Breast epithelium (tissue), 4 donors: ENCODE data around the gene ELK4. TPM values are rescaled to one million over a fixed set of nuclear protein-coding genes. Genes with fewer than 3 reads are reported as not detected.
"Not testable (repeated sequence)": the region's sequence is repeated elsewhere in the genome, so short reads cannot be mapped to it uniquely, and the experiment has no call there.

ENCODE experiments used
- DNase-seq, 2 donors: peaks; one replicate each; pipeline ENCODE4 v3.0.0-alpha.2; 2019; ENCODE audit warnings: low spot score in 2 of 2
- H3K27ac ChIP-seq, 2 donors: fragments of 200-600 bp; sonication (generic) in 1 of 2; one replicate each; pipeline ENCODE4 v1.5.1; 2016 to 2019; ENCODE audit warnings: mild to moderate bottlenecking in 1 of 2
- H3K27me3 ChIP-seq, 2 donors: fragments of 200-600 bp; sonication (generic) in 1 of 2; one replicate each; pipeline versions ENCODE4 v1.5.1 to v1.6.0; 2017 to 2019; ENCODE audit warnings: control low read depth in 1 of 2, mild to moderate bottlenecking in 1 of 2
- H3K36me3 ChIP-seq: fragments of 200-600 bp; one replicate; pipeline ENCODE4 v1.5.1; 2019
- H3K4me1 ChIP-seq, 2 donors: fragments of 200-600 bp; sonication (generic); one replicate each; pipeline ENCODE4 v1.5.1; 2016 to 2019; ENCODE audit warnings: control low read depth in 1 of 2
- H3K4me3 ChIP-seq, 3 donors: fragments of 200-600 bp; sonication (generic); 1 replicate in 2 of 3; 2 replicates in 1 of 3; pipeline ENCODE4 v1.5.1; 2016 to 2019; ENCODE audit warnings: mild to moderate bottlenecking in 3 of 3, moderate library complexity in 2 of 3
- H3K9me3 ChIP-seq, 2 donors: fragments of 200-600 bp; sonication (generic) in 1 of 2; one replicate each; pipeline ENCODE4 v1.5.1; 2016 to 2019; ENCODE audit warnings: control low read depth in 1 of 2
- POLR2A ChIP-seq: fragments of 450-650 bp; IDR thresholded peaks from one replicate; pipeline ENCODE4 v1.6.1; 2016; ENCODE audit warnings: antibody characterized with exemption, mild to moderate bottlenecking, moderate library complexity
- POLR2AphosphoS5 ChIP-seq, 3 donors: sonication (generic); formaldehyde crosslinking; IDR thresholded peaks; one replicate each; pipeline ENCODE4 v1.6.1; 2017; ENCODE audit warnings: antibody characterized with exemption in 3 of 3
- intact Hi-C: fragments of 100-400 bp; cut with DNase I; formaldehyde crosslinking; loops from one replicate; pipeline ENCODE4 v1.15.1; 2023; ENCODE audit warnings: low total_unique reads
- total RNA-seq, 3 donors: library from RNA; depleted of rRNA; stranded (reverse); fragments of >200 nt; gene quantifications; one replicate each; pipeline ENCODE4 v1.1.0, GENCODE V29; 2016
- TF ChIP-seq, protein P1 (sequence below), 3 donors: fragments of 450-650 bp; IDR thresholded peaks; one replicate each; pipeline ENCODE4 v1.5.1; 2016 to 2017; ENCODE audit warnings: antibody characterized with exemption in 3 of 3, mild to moderate bottlenecking in 3 of 3, moderate library complexity in 3 of 3

The ELK4 gene
- total RNA-seq, 3 donors from 2014 or later = 22.6 to 32.5 (median 26.5) TPM

DNA sequence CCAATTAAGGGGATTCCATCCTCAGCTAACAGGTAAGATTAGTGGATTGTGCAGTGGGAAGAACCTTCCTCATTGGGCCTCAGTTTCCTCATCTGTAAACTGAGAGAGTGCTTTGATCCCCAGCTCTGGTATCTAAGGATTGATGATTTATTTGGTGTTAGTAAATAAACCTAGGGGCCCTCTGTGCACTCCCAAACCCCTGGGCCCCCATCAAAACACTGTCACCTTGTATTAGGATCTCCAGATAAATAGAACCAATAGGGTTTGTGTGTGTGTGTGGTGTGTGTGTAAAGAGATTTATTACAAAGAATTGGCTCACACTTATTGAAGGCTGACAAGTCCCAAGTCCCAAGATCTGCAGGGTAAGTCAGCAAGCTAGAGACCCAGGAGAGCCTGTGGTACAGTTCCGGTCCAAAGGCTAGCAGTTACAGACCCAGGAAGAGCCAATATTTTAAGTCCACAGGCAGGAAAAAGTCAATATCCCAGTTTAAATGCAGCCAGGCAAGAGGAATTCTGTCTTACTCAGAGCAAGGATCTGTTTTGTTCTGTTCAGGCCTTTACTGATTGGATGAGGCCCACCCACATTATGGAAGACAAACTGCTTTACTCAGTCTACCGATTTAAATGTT, 11.0 kb upstream of the ELK4 start:
- Histone ChIP-seq H3K36me3 (no peaks in the 10 kb centered on the region), H3K4me3 (no peak overlapping the region), H3K4me1 (no peaks in the 10 kb centered on the region), H3K27me3 (no peaks in the 10 kb centered on the region), H3K9me3 (no peaks in the 10 kb centered on the region), H3K27ac (no peak overlapping the region)
- intact Hi-C loops = loop anchor here (10.0 kb wide), 1 partner anchor 48 kb away; no protein-coding TSS in a partner anchor
- no peak for TF ChIP-seq POLR2AphosphoS5 (IDR thresholded peaks at IDR 0.05)
- TF ChIP-seq POLR2A = no peak
- TF ChIP-seq, protein P1, sequence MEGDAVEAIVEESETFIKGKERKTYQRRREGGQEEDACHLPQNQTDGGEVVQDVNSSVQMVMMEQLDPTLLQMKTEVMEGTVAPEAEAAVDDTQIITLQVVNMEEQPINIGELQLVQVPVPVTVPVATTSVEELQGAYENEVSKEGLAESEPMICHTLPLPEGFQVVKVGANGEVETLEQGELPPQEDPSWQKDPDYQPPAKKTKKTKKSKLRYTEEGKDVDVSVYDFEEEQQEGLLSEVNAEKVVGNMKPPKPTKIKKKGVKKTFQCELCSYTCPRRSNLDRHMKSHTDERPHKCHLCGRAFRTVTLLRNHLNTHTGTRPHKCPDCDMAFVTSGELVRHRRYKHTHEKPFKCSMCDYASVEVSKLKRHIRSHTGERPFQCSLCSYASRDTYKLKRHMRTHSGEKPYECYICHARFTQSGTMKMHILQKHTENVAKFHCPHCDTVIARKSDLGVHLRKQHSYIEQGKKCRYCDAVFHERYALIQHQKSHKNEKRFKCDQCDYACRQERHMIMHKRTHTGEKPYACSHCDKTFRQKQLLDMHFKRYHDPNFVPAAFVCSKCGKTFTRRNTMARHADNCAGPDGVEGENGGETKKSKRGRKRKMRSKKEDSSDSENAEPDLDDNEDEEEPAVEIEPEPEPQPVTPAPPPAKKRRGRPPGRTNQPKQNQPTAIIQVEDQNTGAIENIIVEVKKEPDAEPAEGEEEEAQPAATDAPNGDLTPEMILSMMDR (IDR thresholded peaks at IDR 0.05) = no peak
- no peak for DNase-seq

DNA sequence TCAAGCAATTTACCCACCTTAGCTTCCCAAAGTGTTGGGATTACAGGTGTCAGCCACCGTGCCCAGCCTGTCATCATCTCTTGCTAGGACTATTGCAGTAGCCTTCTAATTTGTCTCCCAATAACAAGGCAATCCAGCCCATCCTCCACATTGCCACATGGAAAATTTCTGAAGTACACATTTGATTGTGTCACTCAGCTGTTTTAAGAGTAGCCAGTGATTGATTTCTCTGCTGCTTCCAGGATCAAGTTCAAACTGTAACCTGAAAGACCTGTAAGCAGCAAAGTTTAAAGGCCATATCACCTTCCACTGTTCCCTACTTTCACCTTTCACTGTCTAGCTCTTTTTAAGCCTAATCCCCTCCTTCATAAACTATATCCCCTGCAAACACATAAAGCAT, 7.8 kb upstream of the ELK4 start:
- Histone ChIP-seq H3K27me3 (no peaks in the 10 kb centered on the region), H3K9me3 (no peaks in the 10 kb centered on the region), H3K36me3 (no peaks in the 10 kb centered on the region), H3K4me1 (no peaks in the 10 kb centered on the region), H3K4me3 (no peak overlapping the region), H3K27ac (no peak overlapping the region)
- no peak for DNase-seq
- TF ChIP-seq POLR2A = no peak
- TF ChIP-seq, protein P1 (IDR thresholded peaks at IDR 0.05) = no peak
- TF ChIP-seq POLR2AphosphoS5 (IDR thresholded peaks at IDR 0.05) = no peak
- intact Hi-C loops = no loop called here

DNA sequence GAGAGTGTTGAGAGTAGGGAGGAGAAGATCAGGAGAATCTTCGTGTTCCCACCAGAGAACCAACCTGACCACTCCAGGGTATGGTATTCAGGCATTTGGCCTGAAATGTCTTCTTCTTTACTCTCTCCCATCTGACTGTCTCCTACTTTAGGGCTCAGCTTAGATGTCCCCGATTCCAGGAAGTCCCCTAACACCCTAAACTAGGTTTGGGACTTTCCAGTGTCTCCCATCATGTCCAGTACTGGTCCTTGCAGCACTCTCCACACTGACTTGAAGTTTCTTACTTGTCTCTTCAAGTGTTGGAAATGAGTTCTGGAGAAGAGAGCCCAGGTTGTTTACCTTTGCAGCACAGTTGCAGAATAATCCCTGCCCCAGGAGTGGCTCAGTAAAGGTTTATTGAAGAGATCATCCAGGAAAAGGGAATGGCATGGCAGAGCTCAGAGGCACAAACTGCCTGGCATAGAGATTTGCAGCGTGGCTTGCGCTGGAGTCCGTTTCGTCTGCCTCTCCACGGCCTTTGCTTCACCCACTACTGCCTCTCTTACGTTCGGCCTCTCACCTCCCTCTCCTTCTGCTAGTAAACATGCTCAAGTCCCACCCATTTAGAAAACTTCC, 6.2 kb upstream of the ELK4 start:
- intact Hi-C loops = no loop called here
- DNase-seq = no peak
- TF ChIP-seq, protein P1 (IDR thresholded peaks at IDR 0.05) = no peak
- no peak for TF ChIP-seq POLR2A
- Histone ChIP-seq H3K27me3 (no peaks in the 10 kb centered on the region), H3K27ac (no peak overlapping the region), H3K4me3 (no peak overlapping the region), H3K4me1 (no peaks in the 10 kb centered on the region), H3K9me3 (no peaks in the 10 kb centered on the region), H3K36me3 (no peaks in the 10 kb centered on the region)

DNA sequence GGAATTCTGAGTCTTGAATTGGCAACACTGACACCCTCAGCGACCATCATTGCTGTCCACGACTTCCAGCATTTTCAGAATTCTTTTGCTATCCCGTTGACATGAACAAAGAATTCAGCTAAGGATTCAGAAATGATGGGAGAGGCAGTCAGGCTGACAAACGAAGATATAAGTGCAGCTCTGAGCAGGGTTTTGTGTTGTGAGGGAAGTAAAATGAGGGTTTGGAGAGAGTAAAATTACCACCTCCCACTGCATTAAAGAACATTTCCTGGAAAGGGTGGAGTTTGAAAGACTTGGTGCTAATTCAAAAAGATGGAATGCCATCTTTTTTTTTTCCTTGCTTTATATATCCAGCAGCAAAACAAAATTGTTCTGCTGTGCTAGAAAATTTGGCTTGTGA, 4.9 kb upstream of the ELK4 start:
- TF ChIP-seq POLR2AphosphoS5 (IDR thresholded peaks at IDR 0.05) (no peak), POLR2A (no peak)
- TF ChIP-seq, protein P1 (IDR thresholded peaks at IDR 0.05) = no peak
- Histone ChIP-seq H3K4me3 (no peak overlapping the region), H3K27ac (no peak overlapping the region), H3K36me3 (no peaks in the 10 kb centered on the region), H3K27me3 (no peaks in the 10 kb centered on the region), H3K9me3 (no peaks in the 10 kb centered on the region), H3K4me1 (no peaks in the 10 kb centered on the region)
- intact Hi-C loops = no loop called here
- DNase-seq = no peak

DNA sequence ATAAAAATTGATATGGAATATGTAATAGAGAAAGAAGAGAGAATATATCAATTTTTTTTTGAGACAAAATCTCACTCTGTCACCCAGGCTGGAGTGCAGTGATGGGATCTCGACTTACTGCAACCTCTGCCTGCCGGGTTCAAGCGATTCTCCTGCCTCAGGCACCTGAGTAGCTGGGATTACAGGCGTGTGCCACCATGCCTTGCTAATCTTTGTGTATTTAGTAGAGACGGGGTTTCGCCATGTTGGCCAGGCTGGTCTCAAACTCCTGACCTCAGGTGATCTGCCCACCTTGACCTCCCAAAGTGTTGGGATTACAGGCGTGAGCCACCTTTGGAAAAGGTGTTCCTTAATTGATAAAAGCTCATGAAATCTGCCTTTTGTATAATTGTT, 4.3 kb upstream of the ELK4 start:
- H3K36me3 ChIP-seq, H3K27ac ChIP-seq, intact Hi-C loops, H3K9me3 ChIP-seq, H3K27me3 ChIP-seq, DNase-seq, H3K4me3 ChIP-seq, H3K4me1 ChIP-seq: not testable (repeated sequence)
